Thyroid gland (tissue), 4 donors: ENCODE results near the gene CDH2. TPM values are rescaled to one million over a fixed set of nuclear protein-coding genes. Genes with fewer than 3 reads are reported as not detected.

Experiments used
- DNase-seq, 2 donors: peaks; one replicate each; pipeline ENCODE4 v3.0.0-alpha.2; 2019
- H3K27ac ChIP-seq, 3 donors: fragments of 200-600 bp; sonication (generic); 1 replicate in 2 of 3; 2 replicates in 1 of 3; pipeline ENCODE4 v1.5.1; 2016 to 2019; ENCODE audit warnings: mild to moderate bottlenecking in 1 of 3, moderate library complexity in 1 of 3
- H3K27me3 ChIP-seq: fragments of 200-600 bp; sonication (generic); one replicate; pipeline ENCODE4 v1.5.1; 2019
- H3K36me3 ChIP-seq, 2 donors: fragments of 200-600 bp; sonication (generic); one replicate each; pipeline ENCODE4 v1.5.1; 2016 to 2019
- H3K4me1 ChIP-seq, 2 donors: fragments of 200-600 bp; sonication (generic); one replicate each; pipeline ENCODE4 v1.5.1; 2017 to 2019
- H3K4me3 ChIP-seq, 3 donors: fragments of 200-600 bp; sonication (generic); replicated peaks in 1 of 3; 1 replicate in 2 of 3; 2 replicates in 1 of 3; pipeline ENCODE4 v1.5.1; 2016; ENCODE audit warnings: mild to moderate bottlenecking in 1 of 3
- H3K9me3 ChIP-seq: fragments of 200-600 bp; sonication (generic); one replicate; pipeline ENCODE4 v1.5.1; 2017
- POLR2A ChIP-seq, 2 donors: fragments of 450-650 bp; IDR thresholded peaks; one replicate each; pipeline ENCODE4 v1.6.1; 2017; ENCODE audit warnings: antibody characterized with exemption in 2 of 2, mild to moderate bottlenecking in 2 of 2, moderate library complexity in 1 of 2
- whole genome bisulfite sequencing, 2 donors: methylation state at CpG; one replicate each; pipeline ENCODE4 v1.1.5; 2017; 5-methylcytosine and 5-hydroxymethylcytosine counted together
- intact Hi-C: fragments of 100-400 bp; cut with DNase I; formaldehyde crosslinking; loops from one replicate; pipeline ENCODE4 v1.15.1; 2023
- total RNA-seq, 4 donors: library from RNA; depleted of rRNA; stranded (reverse); fragments of >200 nt; gene quantifications; one replicate each; pipeline ENCODE4 v1.2.3, GENCODE V29; 2016
- TF ChIP-seq, protein P1 (sequence below), 6 experiments: fragments of 200-600 bp in 3 of 6; fragments of 450-650 bp in 3 of 6; sonication (generic) in 3 of 6; IDR thresholded peaks; one replicate each; pipeline ENCODE4 v1.5.1; 2016 to 2019; ENCODE audit warnings: antibody characterized with exemption in 6 of 6, mild to moderate bottlenecking in 2 of 6, inconsistent platforms in 1 of 6, moderate library complexity in 1 of 6

Gene CDH2
- total RNA-seq, 4 donors from 2014 or later, result 0.78 to 7.9 (median 3.3) TPM

DNA sequence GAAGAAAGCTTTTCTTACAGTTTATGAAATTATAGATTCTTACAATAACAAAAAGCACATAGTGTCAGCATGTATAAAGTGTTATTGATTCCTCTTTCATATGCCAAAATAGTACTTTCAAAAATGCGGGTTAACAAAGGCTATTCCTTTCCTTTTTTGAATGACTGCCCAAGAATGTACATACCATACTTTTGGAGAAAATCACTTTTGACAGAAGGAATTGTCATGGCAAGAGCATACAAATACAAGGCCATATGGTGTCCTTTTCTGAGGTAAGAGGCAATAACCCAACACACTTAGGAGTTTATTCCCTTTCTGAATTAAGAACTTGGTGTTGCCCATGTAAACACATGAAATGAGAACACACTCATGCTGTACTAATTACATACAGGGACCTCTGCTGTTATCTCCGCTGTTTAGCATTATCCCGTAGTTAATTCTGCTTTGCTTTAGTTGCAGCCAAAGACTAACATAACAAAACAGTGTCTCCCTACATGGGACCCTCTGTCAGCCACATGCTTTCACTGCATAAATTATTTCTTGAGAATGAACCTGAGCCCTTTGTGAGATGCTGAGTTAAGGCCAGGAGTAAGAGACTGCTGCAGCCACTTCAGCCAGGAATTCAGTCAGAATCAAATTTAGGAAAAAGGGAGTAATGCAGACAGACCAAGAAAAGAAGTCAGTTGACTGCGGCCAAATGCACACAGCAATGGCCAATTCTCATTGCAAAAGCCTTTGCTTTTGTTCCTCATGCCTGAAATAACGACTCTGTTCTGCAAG, 67.0 kb downstream of the CDH2 start:
- H3K9me3 ChIP-seq, result no peaks in the 10 kb centered on the region
- WGBS, 2 donors, result 73 to 82% methylated on average over 5 of the region's 5 CpGs
- H3K4me1 ChIP-seq, result no peaks in the 10 kb centered on the region
- no peak overlapping the region for H3K27ac ChIP-seq
- TF ChIP-seq, protein P1, sequence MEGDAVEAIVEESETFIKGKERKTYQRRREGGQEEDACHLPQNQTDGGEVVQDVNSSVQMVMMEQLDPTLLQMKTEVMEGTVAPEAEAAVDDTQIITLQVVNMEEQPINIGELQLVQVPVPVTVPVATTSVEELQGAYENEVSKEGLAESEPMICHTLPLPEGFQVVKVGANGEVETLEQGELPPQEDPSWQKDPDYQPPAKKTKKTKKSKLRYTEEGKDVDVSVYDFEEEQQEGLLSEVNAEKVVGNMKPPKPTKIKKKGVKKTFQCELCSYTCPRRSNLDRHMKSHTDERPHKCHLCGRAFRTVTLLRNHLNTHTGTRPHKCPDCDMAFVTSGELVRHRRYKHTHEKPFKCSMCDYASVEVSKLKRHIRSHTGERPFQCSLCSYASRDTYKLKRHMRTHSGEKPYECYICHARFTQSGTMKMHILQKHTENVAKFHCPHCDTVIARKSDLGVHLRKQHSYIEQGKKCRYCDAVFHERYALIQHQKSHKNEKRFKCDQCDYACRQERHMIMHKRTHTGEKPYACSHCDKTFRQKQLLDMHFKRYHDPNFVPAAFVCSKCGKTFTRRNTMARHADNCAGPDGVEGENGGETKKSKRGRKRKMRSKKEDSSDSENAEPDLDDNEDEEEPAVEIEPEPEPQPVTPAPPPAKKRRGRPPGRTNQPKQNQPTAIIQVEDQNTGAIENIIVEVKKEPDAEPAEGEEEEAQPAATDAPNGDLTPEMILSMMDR (IDR thresholded peaks at IDR 0.05), result no peak
- TF ChIP-seq POLR2A (IDR thresholded peaks at IDR 0.05), result no peak
- no peaks in the 10 kb centered on the region for H3K27me3 ChIP-seq
- DNase-seq, result no peak
- intact Hi-C loops, result no loop called here
- no peaks in the 10 kb centered on the region for H3K36me3 ChIP-seq
- H3K4me3 ChIP-seq, result no peak overlapping the region

DNA sequence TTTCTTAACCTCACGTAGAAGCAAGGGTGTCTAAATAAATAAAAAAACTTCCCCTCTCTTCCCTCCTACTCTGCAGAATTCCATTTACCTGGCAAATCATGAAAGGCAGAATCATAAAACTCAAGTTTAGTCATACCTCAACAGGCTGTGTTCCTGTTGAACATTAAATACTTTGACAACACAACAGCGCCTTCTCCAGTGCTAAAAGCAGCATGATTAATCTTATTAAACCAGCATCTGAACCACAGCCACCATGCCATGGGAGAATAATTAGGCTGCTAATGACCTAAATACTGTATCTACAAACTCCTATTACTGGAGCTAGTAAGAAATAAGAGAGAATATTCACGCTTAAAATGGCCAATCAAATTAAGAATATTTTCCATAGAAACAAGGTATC, 68.1 kb downstream of the CDH2 start:
- Histone ChIP-seq H3K27ac (no peak overlapping the region), H3K27me3 (no peaks in the 10 kb centered on the region), H3K4me1 (no peaks in the 10 kb centered on the region), H3K4me3 (no peak overlapping the region), H3K36me3 (no peaks in the 10 kb centered on the region), H3K9me3 (no peaks in the 10 kb centered on the region)
- intact Hi-C loops, result no loop called here
- no peak for DNase-seq
- 77 to 92% methylated on average over 3 of the region's 3 CpGs for WGBS, 2 donors
- TF ChIP-seq POLR2A (IDR thresholded peaks at IDR 0.05), result no peak
- TF ChIP-seq, protein P1 (IDR thresholded peaks at IDR 0.05), result no peak

DNA sequence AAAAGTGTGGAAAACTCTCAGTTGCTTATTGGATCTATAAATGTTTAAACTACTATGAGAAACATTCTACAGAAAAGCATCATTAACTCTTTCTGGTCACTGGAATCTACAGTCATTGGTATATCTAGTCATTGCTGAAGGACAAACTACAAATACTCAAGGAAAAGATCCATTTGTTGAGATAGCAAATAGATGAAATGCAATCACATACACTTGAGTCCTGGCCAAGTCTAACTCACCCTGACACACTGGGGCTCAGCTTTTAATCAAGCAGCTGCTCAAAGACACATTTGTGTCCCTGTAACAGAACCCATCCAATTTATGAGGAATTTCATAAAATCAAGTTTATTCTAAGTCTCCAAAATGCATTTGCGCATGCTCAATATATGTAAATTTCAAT, 68.7 kb downstream of the CDH2 start:
- Histone ChIP-seq H3K27ac (no peak overlapping the region), H3K4me3 (no peak overlapping the region), H3K36me3 (no peaks in the 10 kb centered on the region), H3K4me1 (no peaks in the 10 kb centered on the region), H3K27me3 (no peaks in the 10 kb centered on the region), H3K9me3 (no peaks in the 10 kb centered on the region)
- intact Hi-C loops, result no loop called here
- TF ChIP-seq, protein P1 (IDR thresholded peaks at IDR 0.05), result no peak
- TF ChIP-seq POLR2A (IDR thresholded peaks at IDR 0.05), result no peak
- 97 to 98% methylated on average over 1 of the region's 1 CpG for WGBS, 2 donors
- no peak for DNase-seq

DNA sequence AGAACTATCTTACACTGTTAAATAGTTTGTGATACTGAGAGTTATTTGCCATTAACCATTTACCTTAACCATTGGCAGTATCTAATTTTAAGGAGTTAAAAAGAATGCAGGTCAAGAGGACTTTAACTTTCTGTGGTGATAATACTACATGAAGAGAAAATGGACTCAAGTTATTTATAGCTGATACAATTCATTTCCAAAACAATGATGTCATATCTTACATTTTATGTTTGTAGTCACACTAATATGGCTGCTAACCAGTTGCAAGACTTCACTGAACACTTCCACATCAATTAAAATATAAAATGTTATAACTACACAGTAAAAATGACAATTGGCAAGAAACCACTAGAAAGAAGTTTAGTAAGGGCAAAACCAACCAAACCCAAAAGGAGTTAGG, 77.7 kb downstream of the CDH2 start:
- no peak for DNase-seq
- intact Hi-C loops, result no loop called here
- TF ChIP-seq POLR2A (IDR thresholded peaks at IDR 0.05), result no peak
- TF ChIP-seq, protein P1 (IDR thresholded peaks at IDR 0.05), result no peak
- no peaks in the 10 kb centered on the region for H3K27me3 ChIP-seq
- H3K9me3 ChIP-seq, result no peaks in the 10 kb centered on the region
- no peak overlapping the region for H3K4me3 ChIP-seq
- H3K36me3 ChIP-seq, result no peaks in the 10 kb centered on the region
- no peaks in the 10 kb centered on the region for H3K4me1 ChIP-seq
- H3K27ac ChIP-seq, result no peak overlapping the region

DNA sequence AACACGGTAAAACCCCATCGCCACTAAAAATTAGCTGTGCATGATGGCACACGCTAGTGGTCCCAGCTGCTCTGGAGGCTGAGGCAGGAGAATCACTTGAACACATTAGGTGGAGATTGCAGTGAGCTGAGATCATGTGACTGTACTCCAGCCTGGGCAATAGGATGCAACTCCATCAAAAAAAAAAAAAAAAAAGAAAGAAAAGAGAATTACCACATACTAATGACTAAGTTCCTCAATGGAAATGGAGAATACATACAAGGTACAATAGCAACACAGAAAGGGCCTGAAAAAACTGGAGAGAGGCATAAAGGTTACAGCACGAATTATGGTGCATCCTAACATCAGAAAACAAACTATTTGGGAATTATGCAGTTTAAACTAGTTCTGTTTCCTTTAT, 81.3 kb downstream of the CDH2 start:
- Histone ChIP-seq H3K4me1 (no peaks in the 10 kb centered on the region), H3K4me3 (no peak overlapping the region), H3K9me3 (no peaks in the 10 kb centered on the region), H3K36me3 (no peaks in the 10 kb centered on the region), H3K27me3 (no peaks in the 10 kb centered on the region), H3K27ac (no peak overlapping the region)
- intact Hi-C loops, result no loop called here
- TF ChIP-seq POLR2A (IDR thresholded peaks at IDR 0.05), result no peak
- TF ChIP-seq, protein P1 (IDR thresholded peaks at IDR 0.05), result no peak
- WGBS, 2 donors, result 90 to 97% methylated on average over 4 of the region's 4 CpGs
- no peak for DNase-seq
